ENCODE data around the gene SLC9A9.

- TF ChIP-seq POLR2A (IDR thresholded peaks at IDR 0.05; ENCODE audit: extremely low read depth, insufficient read length) (no peak), MAX (IDR thresholded peaks at IDR 0.05; ENCODE audit: low read depth, low read length) (no peak), CTCF (IDR thresholded peaks at IDR 0.05; ENCODE audit: low read depth, low read length) (no peak), MYC (IDR thresholded peaks at IDR 0.05; ENCODE audit: low read depth, low read length) (no peak)
Observed at GRCh38 chr3:143661677-143662076, 186.6 kb downstream of the SLC9A9 start.

All from NB4 (cell line).